GM08714 (cell line): ENCODE data around the gene PDE6B.

Experiments used
- H3K4me3 ChIP-seq: fragments of 200-500 bp; sonication (Bioruptor generic); 2 replicates; pipeline ENCODE4 v1.5.1; 2014; ENCODE audit warnings: mild to moderate bottlenecking, low read length, inconsistent platforms
- ZNF274 ChIP-seq: IDR thresholded peaks from 2 replicates; pipeline ENCODE4 v1.6.1; 2012; ENCODE audit warnings: mild to moderate bottlenecking, low read depth, low read length

PDE6B gene

DNA sequence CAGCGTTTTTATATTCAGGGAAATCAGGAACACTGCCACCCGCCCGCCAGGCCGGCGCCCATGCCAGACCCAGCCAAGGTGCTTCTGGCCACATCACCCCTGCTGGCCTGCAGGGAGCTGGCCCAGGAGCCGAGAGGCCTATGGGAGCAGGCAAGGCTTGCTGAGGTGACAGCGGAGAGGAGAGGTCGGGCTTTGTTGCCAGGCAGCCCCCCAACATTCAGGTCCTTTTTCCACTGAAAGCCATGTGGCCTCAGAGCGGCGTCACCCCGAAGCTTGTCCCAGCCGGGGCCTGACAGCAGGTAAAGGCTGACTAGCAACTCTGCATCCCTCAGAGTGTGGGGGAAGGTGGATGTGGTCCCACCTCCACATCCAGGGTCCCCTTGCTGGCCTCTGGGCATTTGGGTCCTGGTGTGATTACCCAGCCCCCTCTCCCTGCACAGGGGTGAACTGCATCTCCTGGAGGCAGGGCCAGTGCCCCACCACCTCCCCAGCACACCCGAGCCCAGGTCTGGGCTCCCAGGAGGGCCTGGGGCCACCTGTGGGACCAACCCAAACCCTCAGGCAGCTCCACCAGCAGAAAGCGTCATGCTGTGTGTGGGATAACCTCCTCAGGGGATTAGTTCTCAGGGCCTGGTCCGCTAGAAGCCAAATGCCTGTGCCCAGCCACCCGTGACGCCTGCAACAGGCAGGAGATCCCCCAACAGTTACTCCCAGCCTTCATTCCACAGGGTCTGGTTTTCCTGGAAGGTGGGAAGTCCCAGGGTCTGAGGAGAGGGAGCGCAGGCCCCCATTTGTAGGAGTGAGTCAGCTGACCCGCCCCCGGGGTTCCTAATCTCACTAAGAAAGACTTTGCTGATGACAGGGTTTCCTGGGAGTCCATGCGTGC is at the start of gene PDE6B:
TSS of gene PDE6B (plus strand) at position 869 of the 886 bp plus-strand sequence. CDS start 54 bp downstream, outside the sequence.
- H3K4me3 ChIP-seq: no peak within 1 kb of the TSS

DNA sequence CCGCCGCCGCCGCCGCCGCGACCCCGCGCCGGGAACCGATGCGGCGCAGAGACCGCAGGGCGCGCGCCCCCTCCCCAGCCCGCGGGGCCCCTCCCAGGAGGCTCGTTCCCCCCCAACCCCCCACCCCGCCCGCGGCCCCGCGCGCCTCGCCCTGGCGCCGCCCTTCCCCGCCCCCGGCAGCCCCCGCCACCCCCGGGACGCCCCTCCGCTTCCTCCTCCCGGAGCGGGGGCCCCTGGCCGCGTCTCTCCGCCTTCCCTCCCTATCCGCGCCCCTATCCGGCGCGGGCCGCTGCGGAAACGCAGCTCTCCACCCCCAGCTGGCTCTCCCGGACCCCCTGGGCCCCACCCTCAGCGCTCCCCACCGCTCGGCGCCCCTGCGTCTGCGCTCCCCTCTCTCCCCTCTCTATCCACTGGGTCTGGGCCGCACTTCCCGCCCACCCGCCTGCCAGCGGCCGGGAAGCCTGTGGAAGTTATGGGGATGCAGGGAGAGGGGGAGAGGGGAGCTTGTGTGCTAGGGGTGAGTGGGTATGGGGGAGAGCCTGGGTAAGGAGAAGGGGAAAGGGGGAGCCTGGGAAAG is 49.0 kb upstream of the PDE6B start, which contains the start of gene TMEM271:
TSS of gene TMEM271 (minus strand) at position 51 of the 577 bp plus-strand sequence. CDS start 233 bp downstream, outside the sequence.
- no peak for TF ChIP-seq ZNF274
- H3K4me3 ChIP-seq: no peak within 1 kb of the TSS

More for the DNA sequence above, at the start of gene PDE6B:
- no peak for TF ChIP-seq ZNF274

DNA sequence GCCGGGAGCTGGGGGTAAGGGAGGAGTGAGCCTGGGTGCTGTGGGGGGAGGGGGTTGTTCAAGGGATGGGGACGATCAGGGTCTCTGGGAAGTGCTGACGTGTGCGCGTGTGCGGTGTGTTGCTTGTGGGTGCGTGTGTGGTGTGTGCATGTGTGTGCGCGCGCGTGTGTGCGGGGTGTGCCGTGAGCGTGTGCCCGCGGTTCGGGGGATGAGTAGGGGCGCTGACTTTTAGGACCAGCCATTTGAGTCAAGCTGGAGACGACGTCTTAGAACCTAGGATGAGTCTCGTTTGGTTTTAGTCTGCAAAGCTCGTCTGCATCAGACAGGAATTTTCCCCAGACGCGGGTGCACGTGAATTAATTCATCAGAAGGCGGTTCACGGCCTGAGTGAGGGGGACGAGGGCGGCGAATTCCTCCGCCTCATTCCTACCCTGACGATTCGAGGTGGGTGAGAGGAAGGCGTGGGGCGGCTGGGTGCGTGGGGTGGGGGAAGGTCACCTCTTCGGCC is 48.3 kb upstream of the PDE6B start:
- no peak for TF ChIP-seq ZNF274
- no peak overlapping the region for H3K4me3 ChIP-seq

DNA sequence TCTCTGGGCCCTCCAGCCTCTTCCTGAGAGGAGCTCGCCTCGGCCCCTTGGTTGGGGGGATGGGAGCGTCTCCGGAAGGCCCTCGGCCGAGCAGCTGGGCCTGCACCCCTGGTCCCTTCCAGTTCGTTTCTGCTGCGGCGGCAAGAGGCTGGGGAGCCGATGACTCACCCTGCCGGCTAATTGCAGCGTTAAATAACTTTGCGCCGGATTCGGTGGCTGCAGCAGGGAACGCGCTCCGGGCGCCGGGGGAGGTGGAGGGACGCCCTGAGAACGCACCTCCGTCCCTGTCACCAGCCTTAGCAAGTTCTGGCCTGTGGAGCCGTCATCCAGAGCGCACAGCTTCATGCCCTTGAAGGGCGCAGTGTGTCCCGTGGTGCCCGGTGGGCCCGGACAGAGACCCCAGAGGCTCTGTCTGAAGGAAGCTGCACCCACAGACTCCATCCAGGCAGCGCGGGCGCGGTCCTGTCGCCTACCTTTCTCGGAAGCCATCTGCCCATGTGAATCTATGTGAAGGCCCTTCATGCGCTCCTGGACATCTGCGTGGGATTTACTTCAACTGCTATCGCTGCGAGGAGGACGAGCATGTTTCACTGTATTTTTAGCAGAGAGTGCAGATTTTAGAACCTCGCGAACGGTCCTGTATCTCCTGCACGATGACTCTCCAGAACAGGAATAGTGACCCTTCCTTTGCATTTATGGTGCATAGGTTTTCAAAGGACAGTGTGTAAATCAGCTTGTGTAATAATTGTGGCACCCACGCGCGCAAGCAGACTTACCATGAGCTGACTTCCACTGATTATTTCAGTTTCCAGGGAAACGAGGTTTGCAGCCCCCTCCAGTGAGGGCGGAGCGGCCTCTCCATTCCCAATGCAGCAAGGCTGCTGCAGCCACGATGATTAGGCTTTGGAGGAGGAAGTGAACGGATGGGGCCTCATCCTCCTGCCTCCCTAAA is 47.6 kb upstream of the PDE6B start:
- no peak for TF ChIP-seq ZNF274
- H3K4me3 ChIP-seq: no peak overlapping the region

DNA sequence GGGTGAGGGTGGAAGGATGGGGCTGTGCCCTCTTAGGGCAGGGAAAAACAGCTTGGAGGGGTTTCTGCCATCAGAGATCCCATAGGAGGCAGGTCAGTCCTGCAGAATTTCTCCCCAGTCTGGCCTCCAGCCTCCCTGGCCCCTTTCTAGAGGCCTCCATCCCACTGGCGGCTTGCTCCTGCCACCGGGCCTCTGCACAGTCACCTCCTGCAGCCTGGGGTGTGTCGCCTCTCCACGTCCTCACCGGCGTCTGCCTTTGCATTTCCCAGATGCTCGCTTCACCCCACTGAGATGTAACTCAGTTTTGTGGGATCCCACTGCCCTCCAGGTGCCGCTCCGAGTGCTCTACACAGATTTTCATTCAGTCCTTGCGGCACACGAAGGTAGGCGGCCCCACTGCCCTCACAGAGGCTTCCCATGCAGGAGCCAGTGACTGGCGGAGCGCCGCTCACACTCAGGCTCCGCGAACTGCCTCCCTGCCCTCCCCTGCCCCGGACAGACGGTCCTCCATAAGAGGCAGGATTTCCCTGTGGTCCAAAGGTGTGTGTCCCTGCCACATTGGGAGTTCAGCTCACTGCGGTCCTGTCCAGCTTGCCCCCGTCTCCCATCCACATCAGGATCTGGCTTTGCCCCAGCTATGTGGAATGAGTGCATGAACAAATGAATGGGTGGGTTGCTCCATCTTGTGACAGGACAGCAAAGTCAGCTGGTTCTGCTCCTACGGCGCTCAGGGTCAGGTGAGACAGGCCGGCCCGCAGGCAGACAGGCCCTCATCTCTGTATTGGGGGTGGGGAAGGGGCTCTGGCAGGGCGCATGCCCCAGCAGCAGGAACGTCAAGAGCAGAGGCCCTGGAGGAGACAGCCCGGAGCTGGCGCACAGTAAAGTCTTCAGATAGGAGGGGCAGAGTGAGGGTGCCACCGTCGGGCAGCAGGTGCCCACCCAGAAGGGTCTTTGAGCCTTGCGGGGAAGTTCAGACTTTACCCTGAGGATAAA is 46.6 kb upstream of the PDE6B start:
- no peak overlapping the region for H3K4me3 ChIP-seq
- no peak for TF ChIP-seq ZNF274

DNA sequence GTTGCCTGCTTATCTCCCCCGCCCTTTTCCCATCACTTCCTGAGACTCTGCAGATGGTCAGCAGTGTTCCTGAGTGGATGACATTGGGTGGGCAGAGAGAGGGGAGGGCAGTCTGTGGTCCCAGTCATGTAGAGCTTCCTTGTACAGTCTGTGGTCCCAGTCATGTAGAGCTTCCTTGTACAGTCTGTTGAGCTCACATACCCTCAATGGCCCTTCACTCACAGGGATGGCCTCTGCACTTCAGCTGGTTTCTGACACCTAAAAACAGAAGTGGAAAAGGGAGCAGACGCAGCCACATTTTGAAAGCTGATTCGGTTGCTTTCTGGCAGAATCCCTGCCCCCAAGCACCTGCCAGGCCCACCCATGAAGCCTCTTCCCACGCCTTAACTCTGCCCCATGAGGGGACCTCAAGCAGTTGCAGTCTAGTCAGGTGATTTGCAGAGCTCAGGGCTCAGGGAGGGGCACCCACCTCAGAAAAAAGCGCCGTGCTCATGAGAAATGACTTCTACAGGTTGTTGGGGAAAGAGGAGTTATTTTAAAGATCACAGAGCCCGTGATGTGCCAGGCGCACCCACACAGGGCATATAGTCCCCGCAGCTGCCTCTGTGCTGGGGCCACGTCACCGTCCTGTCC is 45.7 kb upstream of the PDE6B start:
- TF ChIP-seq ZNF274: no peak
- H3K4me3 ChIP-seq: no peak overlapping the region

DNA sequence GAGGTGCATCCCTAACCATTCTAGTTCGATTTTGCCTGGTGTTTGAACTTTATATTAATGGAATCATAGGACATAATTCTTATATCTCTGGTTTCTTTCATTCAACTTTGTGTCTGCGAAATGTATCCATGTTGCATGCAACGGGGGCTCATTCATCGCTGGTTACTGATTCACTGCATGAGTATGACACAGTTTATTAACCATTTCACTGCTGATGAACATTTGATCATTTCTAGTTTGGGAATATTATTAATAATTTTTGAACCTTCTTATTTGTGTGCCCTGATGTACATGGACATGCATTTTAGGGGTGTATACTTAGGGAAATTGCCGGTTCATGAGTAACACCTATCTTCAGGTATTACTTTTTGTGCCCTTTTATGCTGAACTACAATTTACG is 44.2 kb upstream of the PDE6B start:
- H3K4me3 ChIP-seq: no peak overlapping the region
- no peak for TF ChIP-seq ZNF274

DNA sequence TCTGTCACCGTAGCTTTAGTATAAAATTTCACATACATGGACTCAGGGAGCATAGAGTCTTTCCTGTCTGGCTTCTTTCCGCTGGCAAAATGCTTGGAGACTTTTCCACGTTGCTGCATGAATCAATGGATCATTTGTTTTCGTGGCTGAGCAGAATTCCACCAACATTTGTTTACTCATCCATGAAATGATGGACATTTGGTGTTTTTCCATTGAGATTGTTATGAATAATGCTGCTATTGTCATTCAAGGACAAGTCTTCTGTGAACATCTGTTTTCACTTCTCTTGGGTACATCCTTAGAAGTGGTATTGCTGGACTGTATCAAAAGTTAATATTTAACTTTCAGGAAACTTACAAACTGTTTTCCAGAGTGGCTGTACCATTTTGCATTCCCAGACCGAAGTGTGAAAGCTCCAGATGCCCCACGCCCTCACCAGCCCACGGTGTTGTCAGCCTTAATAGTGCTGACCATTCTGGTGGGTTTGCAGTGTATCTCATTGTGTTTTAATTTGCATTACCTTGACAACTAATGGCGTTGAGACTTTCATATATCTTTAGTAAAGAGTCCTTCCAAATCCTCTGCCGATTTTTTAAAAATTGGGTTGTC is 43.5 kb upstream of the PDE6B start:
- TF ChIP-seq ZNF274: no peak
- H3K4me3 ChIP-seq: no peak overlapping the region

DNA sequence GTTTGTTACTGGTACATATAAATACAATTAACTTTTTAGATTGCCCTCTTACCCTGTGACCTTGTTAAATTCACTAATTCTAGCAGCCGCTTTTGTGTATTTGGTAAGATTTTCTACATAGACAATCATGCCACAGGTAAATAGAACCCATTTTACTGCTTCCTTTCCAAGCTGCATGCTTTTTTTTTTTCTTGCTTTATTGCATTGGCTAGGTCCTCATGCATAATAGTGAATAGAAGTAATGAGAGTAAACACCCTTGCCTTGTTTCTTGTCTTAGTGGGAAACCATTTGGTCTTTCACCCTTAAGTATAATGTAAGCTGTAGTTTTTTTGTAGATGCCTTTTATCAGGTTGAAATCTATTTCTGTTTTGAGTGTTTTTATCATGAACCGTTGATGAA is 41.6 kb upstream of the PDE6B start:
- H3K4me3 ChIP-seq: no peak overlapping the region
- no peak for TF ChIP-seq ZNF274

DNA sequence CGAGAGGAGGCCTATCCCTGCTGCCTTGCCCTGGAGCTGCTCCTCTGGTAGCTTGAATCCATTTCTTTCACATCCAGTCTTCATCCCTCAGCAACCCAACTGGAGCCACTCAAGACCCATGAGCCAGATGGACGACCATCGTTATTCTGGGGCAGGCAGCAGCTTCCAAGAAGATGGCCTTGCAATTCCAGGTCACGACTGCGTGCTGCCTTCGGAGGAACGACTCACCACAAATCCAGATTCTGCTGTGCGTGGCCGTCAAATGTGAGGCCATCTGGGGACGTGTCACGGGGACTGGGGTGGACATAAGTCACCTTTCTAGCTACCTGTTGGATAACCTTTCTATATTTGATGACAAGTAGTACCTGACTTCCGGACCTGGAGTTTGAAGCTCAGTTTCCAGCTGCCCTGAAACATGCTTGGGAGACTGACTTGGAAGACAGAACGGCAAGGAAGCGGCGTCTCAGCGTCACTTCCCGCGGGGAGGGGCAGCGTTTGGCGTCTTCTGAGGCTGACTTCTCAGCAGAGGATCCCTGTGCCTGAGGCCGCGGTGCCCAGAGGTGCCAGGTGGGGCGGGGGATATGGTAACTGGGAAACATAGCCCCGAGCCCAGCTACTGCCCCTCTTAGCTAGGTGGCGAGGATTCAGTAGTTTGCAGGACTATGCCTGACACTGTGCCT is 37.6 kb upstream of the PDE6B start:
- TF ChIP-seq ZNF274: no peak

DNA sequence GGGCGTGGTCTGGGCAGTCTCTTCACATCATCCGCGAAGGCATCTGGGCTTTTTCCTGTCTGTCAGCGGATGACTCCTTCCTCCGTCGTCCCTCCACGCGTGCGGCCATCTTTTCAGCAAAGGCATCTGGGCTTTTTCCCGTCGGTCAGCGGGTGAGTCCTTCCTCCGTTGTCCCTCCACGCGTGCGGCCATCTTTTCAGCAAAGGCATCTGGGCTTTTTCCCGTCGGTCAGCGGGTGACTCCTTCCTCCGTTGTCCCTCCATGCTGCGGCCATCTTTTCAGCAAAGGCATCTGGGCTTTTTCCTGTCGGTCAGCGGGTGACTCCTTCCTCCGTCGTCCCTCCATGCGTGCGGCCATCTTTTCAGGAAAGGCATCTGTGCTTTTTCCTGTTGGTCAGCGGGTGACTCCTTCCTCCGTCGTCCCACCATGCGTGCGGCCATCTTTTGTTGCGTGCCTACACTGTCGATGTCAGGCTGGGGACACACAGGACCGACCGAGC is 37.0 kb upstream of the PDE6B start:
- no peak for TF ChIP-seq ZNF274

More for the DNA sequence above, 37.6 kb upstream of the PDE6B start:
- H3K4me3 ChIP-seq: no peak overlapping the region

More for the DNA sequence above, 37.0 kb upstream of the PDE6B start:
- no peak overlapping the region for H3K4me3 ChIP-seq
